Skin of body (tissue), 2 donors: Measurements from ENCODE around the gene ARHGDIA. TPM values are rescaled to one million over a fixed set of nuclear protein-coding genes. Genes with fewer than 3 reads are reported as not detected.
A peak's percentile ranks its signal among the peaks of the same experiment; 100 is the strongest.

Source experiments
- DNase-seq: peaks from one replicate; lab custom pipeline; 2025; lab: John Stamatoyannopoulos, UW
- total RNA-seq: library from RNA; depleted of rRNA; stranded (reverse); fragments of >200 nt; gene quantifications from one replicate; pipeline ENCODE4 v1.2.3, GENCODE V29; 2014

The ARHGDIA gene
- total RNA-seq, 1 donor from 2014 or later: 51.6 TPM

GRCh38 chr17:81865733-81866439, 5.3 kb downstream of the ARHGDIA start:
- DNase-seq: no peak

GRCh38 chr17:81865358-81865732, 5.8 kb downstream of the ARHGDIA start:
- no peak for DNase-seq

GRCh38 chr17:81863833-81864768, 7.0 kb downstream of the ARHGDIA start:
- no peak for DNase-seq

GRCh38 chr17:81863123-81863675, 7.9 kb downstream of the ARHGDIA start:
- DNase-seq: no peak

GRCh38 chr17:81860756-81861568, 10.2 kb downstream of the ARHGDIA start:
- peak; percentile 100 for DNase-seq

- DNase-seq: no peak
Observed at GRCh38 chr17:81859906-81860755, 11.0 kb downstream of the ARHGDIA start, which contains the start of gene P4HB. P4HB (minus strand) TSS chr17:81860535; CDS start chr17:81860471, 64 bp downstream.

GRCh38 chr17:81858967-81859905, 11.9 kb downstream of the ARHGDIA start:
- no peak for DNase-seq

- no peak for DNase-seq
Observed at GRCh38 chr17:81858170-81858966, 12.8 kb downstream of the ARHGDIA start.

- DNase-seq: no peak
Observed at GRCh38 chr17:81854974-81855774, 16.0 kb downstream of the ARHGDIA start.

GRCh38 chr17:81852237-81852636, 18.9 kb downstream of the ARHGDIA start:
- DNase-seq: no peak

GRCh38 chr17:81851423-81851822, 19.7 kb downstream of the ARHGDIA start:
- DNase-seq: no peak

GRCh38 chr17:81849457-81849856, 21.7 kb downstream of the ARHGDIA start:
- no peak for DNase-seq

- no peak for DNase-seq
Observed at GRCh38 chr17:81846743-81847689, 24.1 kb downstream of the ARHGDIA start.

GRCh38 chr17:81845881-81846742, 25.0 kb downstream of the ARHGDIA start:
- no peak for DNase-seq

- no peak for DNase-seq
Observed at GRCh38 chr17:81845361-81845760, 25.8 kb downstream of the ARHGDIA start.
